NCI-H1105 treated with DMSO at 0.1 percent for 48 hours (cell line): ENCODE measurements around the gene GRIPAP1.

Source experiments
- DNase-seq: peaks from one replicate; lab custom pipeline; 2025; lab: John Stamatoyannopoulos, UW

Gene GRIPAP1

GRCh38 chrX:48924270-48924669 is 77.8 kb downstream of the GRIPAP1 start:
- no peak for DNase-seq

- DNase-seq, result no peak
These were observed 78.3 kb downstream of the GRIPAP1 start for GRCh38 chrX:48923771-48924170.
